Neuronal stem cell (in vitro differentiated cells): ENCODE data around the gene PTPRZ1.

Experiments used
- DNase-seq: peaks from one replicate; pipeline ENCODE4 v3.0.0-alpha.2; 2013; ENCODE audit warnings: low spot score
- H2AFZ ChIP-seq: one replicate; pipeline ENCODE4 v1.6.1; 2013; ENCODE audit warnings: mild to moderate bottlenecking, low read length, inconsistent platforms
- H2AK5ac ChIP-seq: 2 replicates; pipeline ENCODE4 v1.6.1; 2013; ENCODE audit warnings: low read depth, mild to moderate bottlenecking, inconsistent platforms, low read length, moderate library complexity, mixed read lengths
- H2BK120ac ChIP-seq: 2 replicates; pipeline ENCODE4 v1.6.1; 2013; ENCODE audit warnings: low read depth, mild to moderate bottlenecking, inconsistent platforms, low read length, moderate library complexity, mixed read lengths
- H2BK12ac ChIP-seq: one replicate; pipeline ENCODE4 v1.6.1; 2013; ENCODE audit warnings: low read length, inconsistent platforms
- H2BK15ac ChIP-seq: 2 replicates; pipeline ENCODE4 v1.6.1; 2013; ENCODE audit warnings: mild to moderate bottlenecking, low read length, inconsistent platforms, mixed read lengths
- H2BK5ac ChIP-seq: one replicate; pipeline ENCODE4 v1.6.1; 2013; ENCODE audit warnings: inconsistent platforms, mild to moderate bottlenecking, low read length, moderate library complexity
- H3K14ac ChIP-seq: one replicate; pipeline ENCODE4 v1.6.1; 2013; ENCODE audit warnings: low read length, inconsistent platforms
- H3K18ac ChIP-seq: 2 replicates; pipeline ENCODE4 v1.6.1; 2013; ENCODE audit warnings: low read length, inconsistent platforms
- H3K23ac ChIP-seq: 2 replicates; pipeline ENCODE4 v1.6.1; 2013; ENCODE audit warnings: low read depth, mild to moderate bottlenecking, mixed read lengths, low read length, inconsistent platforms; ENCODE audit not compliant: poor library complexity
- H3K27ac ChIP-seq: replicated peaks from 3 replicates; pipeline ENCODE4 v1.5.1; 2013; ENCODE audit warnings: low read length, inconsistent platforms
- H3K27me3 ChIP-seq, 3 experiments: 2 replicates each; pipeline ENCODE4 v1.6.1; 2013; ENCODE audit warnings: low read length in 3 of 3, mild to moderate bottlenecking in 2 of 3, inconsistent platforms in 1 of 3, low read depth in 1 of 3, mixed read lengths in 1 of 3, moderate library complexity in 1 of 3; ENCODE audit not compliant: control insufficient read depth in 3 of 3, insufficient read depth in 3 of 3
- H3K36me3 ChIP-seq, 2 donors: replicated peaks in 1 of 2; 2 replicates each; pipeline ENCODE4 v1.6.1; 2013; ENCODE audit warnings: low read length in 2 of 2; ENCODE audit not compliant: control insufficient read depth in 2 of 2, insufficient read depth in 2 of 2
- H3K4ac ChIP-seq: 2 replicates; pipeline ENCODE4 v1.6.1; 2013; ENCODE audit warnings: inconsistent platforms, mild to moderate bottlenecking, low read length, moderate library complexity
- H3K4me1 ChIP-seq, 2 donors: 1 replicate in 1 of 2; 2 replicates in 1 of 2; pipeline ENCODE4 v1.6.1; 2013; ENCODE audit warnings: low read length in 2 of 2, low read depth in 1 of 2; ENCODE audit not compliant: control insufficient read depth in 2 of 2, insufficient read depth in 1 of 2
- H3K4me2 ChIP-seq: one replicate; pipeline ENCODE4 v1.6.1; 2013; ENCODE audit warnings: mild to moderate bottlenecking, low read length, inconsistent platforms; ENCODE audit not compliant: insufficient read depth, poor library complexity, severe bottlenecking
- H3K4me3 ChIP-seq, 2 donors: 2 replicates each; pipeline ENCODE4 v1.5.1; 2013; ENCODE audit warnings: low read length in 2 of 2, mild to moderate bottlenecking in 2 of 2, inconsistent platforms in 1 of 2, moderate library complexity in 1 of 2
- H3K79me1 ChIP-seq: one replicate; pipeline ENCODE4 v1.6.1; 2013; ENCODE audit warnings: low read depth, mild to moderate bottlenecking, inconsistent platforms, low read length, moderate library complexity
- H3K9ac ChIP-seq: one replicate; pipeline ENCODE4 v1.6.1; 2013; ENCODE audit warnings: mild to moderate bottlenecking, low read depth, low read length, inconsistent platforms; ENCODE audit not compliant: poor library complexity
- H3K9me3 ChIP-seq, 2 donors: replicated peaks in 1 of 2; 2 replicates each; pipeline versions ENCODE3 to v1.6.1; 2013; ENCODE audit warnings: low read length in 2 of 2, mild to moderate bottlenecking in 2 of 2, inconsistent platforms in 1 of 2, low read depth in 1 of 2, mixed read lengths in 1 of 2, moderate library complexity in 1 of 2; ENCODE audit not compliant: control insufficient read depth in 2 of 2, insufficient read depth in 1 of 2
- H4K8ac ChIP-seq: one replicate; pipeline ENCODE4 v1.6.1; 2013; ENCODE audit warnings: low read depth, mild to moderate bottlenecking, inconsistent platforms, low read length, moderate library complexity
- H4K91ac ChIP-seq: one replicate; pipeline ENCODE4 v1.6.1; 2013; ENCODE audit warnings: low read length, low read depth, mild to moderate bottlenecking, inconsistent platforms; ENCODE audit not compliant: poor library complexity
- WGBS, 2 donors: extraction: QIAGEN DNeasy Blood & Tissue Kit; methylation state at CpG; one replicate each; pipeline ENCODE4 v1.1.7; 2013; ENCODE audit warnings: missing lambda C conversion rate in 2 of 2, mixed read lengths in 1 of 2; ENCODE audit not compliant: insufficient read length in 2 of 2, insufficient replicate concordance in 1 of 2; ENCODE audit errors: extremely low coverage in 2 of 2; 5-methylcytosine and 5-hydroxymethylcytosine counted together

The PTPRZ1 gene

DNA sequence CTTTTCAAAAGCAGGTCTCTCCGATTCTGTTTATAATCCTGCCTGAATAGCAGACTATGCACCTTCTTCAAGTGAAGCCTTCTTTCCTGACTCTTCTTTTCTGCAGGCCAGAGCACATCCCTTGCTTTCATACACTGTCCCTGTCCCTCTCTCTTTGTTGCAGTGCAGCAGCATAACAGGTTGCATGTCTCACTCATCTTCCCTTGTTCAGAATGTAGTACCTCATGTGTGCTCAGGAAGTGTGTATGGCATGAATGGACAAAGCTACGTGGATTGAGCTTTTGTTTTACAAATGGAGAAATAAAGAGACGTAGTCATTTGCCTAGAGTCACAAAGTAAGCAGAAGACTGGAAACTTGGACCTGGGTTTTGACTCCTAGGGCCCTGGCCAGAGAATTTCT lies 68.0 kb downstream of the PTPRZ1 start:
- Histone ChIP-seq H3K4me2 (no peak overlapping the region), H3K27me3 (no peaks in the 10 kb centered on the region), H3K14ac (no peak overlapping the region), H3K79me1 (peaks cover 2% of the 10 kb centered on the region), H2BK12ac (no peak overlapping the region), H3K4ac (no peak overlapping the region), H3K36me3 (peaks cover 0 to 80% of the 10 kb centered on the region in 2 donors), H3K23ac (no peak overlapping the region), H4K8ac (no peak overlapping the region), H3K9ac (no peak overlapping the region), H2BK15ac (no peak overlapping the region), H2BK5ac (no peak overlapping the region), H3K27ac (peak overlapping the region; percentile 48), H3K4me1 (peaks cover 23 to 35% of the 10 kb centered on the region in 2 donors), H3K9me3 (peaks cover 0 to 8% of the 10 kb centered on the region in 2 donors), H2AK5ac (no peak overlapping the region), H4K91ac (no peak overlapping the region), H2AFZ (no peak overlapping the region), H2BK120ac (no peak overlapping the region), H3K4me3 (no peak overlapping the region), H3K18ac (no peak overlapping the region)
- WGBS, 2 donors, result no CpG with 5 or more reads among the region's 3 CpGs
- DNase-seq, result no peak

DNA sequence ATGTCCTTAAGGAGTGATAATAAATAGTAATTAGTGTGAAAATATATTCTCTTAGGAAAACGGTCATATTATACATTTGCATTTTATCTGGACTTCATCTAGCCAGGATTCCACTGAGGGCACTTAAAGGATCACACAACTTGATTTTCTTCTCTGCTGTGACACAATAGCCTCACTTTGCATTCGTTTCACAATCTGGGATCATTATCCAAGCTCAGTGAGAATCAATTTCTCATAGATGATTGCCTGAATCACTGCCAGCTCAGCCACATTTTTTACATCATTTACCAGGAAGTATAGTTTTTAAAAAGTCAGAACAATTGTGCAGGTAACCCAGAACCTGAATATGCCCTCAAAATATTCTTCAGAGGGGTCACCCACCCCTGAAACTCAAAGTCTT lies 68.9 kb downstream of the PTPRZ1 start:
- peaks cover 21 to 35% of the 10 kb centered on the region in 2 donors for H3K4me1 ChIP-seq

DNA sequence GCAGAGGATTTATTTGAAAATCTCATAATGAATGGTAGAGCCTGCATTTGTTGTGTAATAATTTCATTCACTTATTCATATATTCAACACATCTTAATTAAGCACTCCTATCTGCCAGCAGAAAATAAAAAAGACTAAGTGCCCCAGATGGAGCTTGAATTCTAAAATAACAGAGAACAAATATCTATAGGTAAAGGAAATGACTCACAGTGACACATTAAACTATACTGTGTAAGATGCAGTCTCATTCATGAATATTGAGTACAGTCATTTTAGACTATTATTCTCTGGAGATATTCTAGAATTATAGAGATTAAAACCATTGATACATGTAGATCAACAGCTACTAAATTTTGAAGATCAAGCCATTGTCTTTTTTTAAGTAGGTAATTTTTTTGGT lies 72.1 kb downstream of the PTPRZ1 start:
- no peak for DNase-seq
- H3K9ac ChIP-seq, result no peak overlapping the region
- H2AFZ ChIP-seq, result no peak overlapping the region
- no peak overlapping the region for H3K4me3 ChIP-seq
- H3K4me1 ChIP-seq, result peaks cover 8 to 24% of the 10 kb centered on the region in 2 donors
- H3K23ac ChIP-seq, result no peak overlapping the region
- H2AK5ac ChIP-seq, result no peak overlapping the region
- H3K18ac ChIP-seq, result no peak overlapping the region
- H3K36me3 ChIP-seq, result peaks cover 2 to 79% of the 10 kb centered on the region in 2 donors
- no peak overlapping the region for H3K4ac ChIP-seq
- no peak overlapping the region for H2BK5ac ChIP-seq
- H3K27me3 ChIP-seq, result peaks cover 0 to 2% (median 0%) of the 10 kb centered on the region in 3 experiments
- H3K27ac ChIP-seq, result no peak overlapping the region
- no peak overlapping the region for H2BK12ac ChIP-seq
- H4K8ac ChIP-seq, result no peak overlapping the region
- H3K14ac ChIP-seq, result no peak overlapping the region
- peaks cover 0 to 9% of the 10 kb centered on the region in 2 donors for H3K9me3 ChIP-seq
- H3K79me1 ChIP-seq, result peaks cover 4% of the 10 kb centered on the region
- H4K91ac ChIP-seq, result no peak overlapping the region
- no peak overlapping the region for H3K4me2 ChIP-seq
- H2BK120ac ChIP-seq, result no peak overlapping the region
- no peak overlapping the region for H2BK15ac ChIP-seq

More for the DNA sequence above, 68.9 kb downstream of the PTPRZ1 start:
- Histone ChIP-seq H3K23ac (no peak overlapping the region), H3K4me3 (no peak overlapping the region), H3K27me3 (no peaks in the 10 kb centered on the region), H3K18ac (no peak overlapping the region), H3K14ac (no peak overlapping the region), H3K9ac (no peak overlapping the region), H2AFZ (no peak overlapping the region), H2BK5ac (no peak overlapping the region), H4K8ac (no peak overlapping the region), H3K27ac (peak overlapping the region; percentile 53), H2AK5ac (no peak overlapping the region), H3K9me3 (peaks cover 0 to 8% of the 10 kb centered on the region in 2 donors), H2BK120ac (no peak overlapping the region), H4K91ac (no peak overlapping the region), H3K4ac (no peak overlapping the region), H2BK12ac (no peak overlapping the region), H3K79me1 (peaks cover 2% of the 10 kb centered on the region), H3K36me3 (peaks cover 0 to 80% of the 10 kb centered on the region in 2 donors), H3K4me2 (peak overlapping the region; percentile 31), H2BK15ac (no peak overlapping the region)
- DNase-seq, result no peak
- no CpG with 5 or more reads among the region's 2 CpGs for WGBS, 2 donors

DNA sequence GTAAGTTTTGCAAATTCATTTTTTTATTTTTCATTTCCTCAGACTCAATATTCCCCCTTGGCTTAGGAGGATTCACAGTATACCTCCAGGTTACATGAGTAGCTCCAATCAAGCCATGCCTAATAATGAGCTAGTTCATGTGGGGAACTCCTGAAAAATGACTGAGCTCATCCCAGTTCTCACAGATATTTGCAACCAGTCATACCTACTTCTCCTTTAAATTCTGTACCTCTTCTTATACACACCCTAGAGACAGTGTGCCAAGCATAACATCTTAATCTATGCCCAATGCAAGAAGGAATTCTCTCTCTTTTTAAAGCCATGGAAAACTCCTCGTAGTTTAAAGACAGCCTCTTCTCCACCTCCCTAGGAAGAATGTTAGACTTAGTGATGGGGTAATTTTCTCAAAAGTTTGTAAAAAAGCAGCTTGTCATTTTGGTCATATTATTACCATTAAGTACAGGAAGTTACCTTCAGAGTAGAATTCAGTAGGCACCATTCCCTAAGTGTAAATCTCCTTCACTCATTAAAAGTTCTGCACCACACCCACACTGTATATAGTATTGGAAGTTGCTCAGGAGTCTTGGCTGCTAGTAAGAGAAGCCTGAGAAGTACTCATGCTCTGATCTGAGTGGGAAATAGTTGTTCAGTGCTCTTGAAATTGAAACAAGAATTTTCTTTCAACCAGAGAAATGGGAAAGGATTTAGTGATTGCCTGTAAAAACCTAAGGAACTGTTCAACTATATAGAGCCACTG lies 72.7 kb downstream of the PTPRZ1 start:
- no peak overlapping the region for H3K14ac ChIP-seq
- H3K4ac ChIP-seq, result no peak overlapping the region
- H2BK5ac ChIP-seq, result no peak overlapping the region
- no peak overlapping the region for H3K18ac ChIP-seq
- H2BK12ac ChIP-seq, result no peak overlapping the region
- peaks cover 2 to 81% of the 10 kb centered on the region in 2 donors for H3K36me3 ChIP-seq
- peaks cover 0 to 2% (median 0%) of the 10 kb centered on the region in 3 experiments for H3K27me3 ChIP-seq
- H2BK15ac ChIP-seq, result no peak overlapping the region
- H4K91ac ChIP-seq, result no peak overlapping the region
- no peak for DNase-seq
- H3K4me2 ChIP-seq, result no peak overlapping the region
- H3K9ac ChIP-seq, result no peak overlapping the region
- H3K4me3 ChIP-seq, result no peak overlapping the region
- H3K4me1 ChIP-seq, result peaks cover 8 to 18% of the 10 kb centered on the region in 2 donors
- peaks cover 0 to 14% of the 10 kb centered on the region in 2 donors for H3K9me3 ChIP-seq
- no peak overlapping the region for H2AK5ac ChIP-seq
- no peak overlapping the region for H3K23ac ChIP-seq
- H2AFZ ChIP-seq, result no peak overlapping the region
- peaks cover 4% of the 10 kb centered on the region for H3K79me1 ChIP-seq
- no peak overlapping the region for H2BK120ac ChIP-seq
- WGBS, 2 donors, result no CpG with 5 or more reads among the region's 1 CpG
- no peak overlapping the region for H4K8ac ChIP-seq
- no peak overlapping the region for H3K27ac ChIP-seq
